Activated CD4-positive, alpha-beta memory T cell treated with anti-CD3 and anti-CD28 coated beads for 36 hours (primary cell): ENCODE data around the gene WNT1. TPM values are rescaled to one million over a fixed set of nuclear protein-coding genes. Genes with fewer than 3 reads are reported as not detected.

Source experiments
- CTCF ChIA-PET: fragments of 350-600 bp; sonication (Branson Sonifier 250); formaldehyde crosslinking; loops from one replicate; lab custom pipeline; 2021; ENCODE audit warnings: antibody characterized with exemption, inconsistent platforms; lab: Charles Lee
- POLR2A ChIA-PET: fragments of 350-600 bp; sonication (Branson Sonifier 250); formaldehyde crosslinking; loops from one replicate; lab custom pipeline; 2021; ENCODE audit warnings: antibody characterized with exemption; lab: Charles Lee
- DNase-seq: peaks from one replicate; pipeline ENCODE4 v3.0.0-alpha.2; 2020
- H3K27ac Mint-ChIP-seq: one replicate; pipeline ENCODE4 v1.8.0; 2021; ENCODE audit warnings: mixed read lengths
- H3K27me3 Mint-ChIP-seq: one replicate; pipeline ENCODE4 v1.8.0; 2021; ENCODE audit warnings: mixed read lengths
- H3K36me3 Mint-ChIP-seq: one replicate; pipeline ENCODE4 v1.8.0; 2021; ENCODE audit warnings: mixed read lengths
- H3K4me1 Mint-ChIP-seq: one replicate; pipeline ENCODE4 v1.8.0; 2021; ENCODE audit warnings: low read depth, mixed read lengths
- H3K4me3 Mint-ChIP-seq: one replicate; pipeline ENCODE4 v1.8.0; 2021; ENCODE audit warnings: mild to moderate bottlenecking, mixed read lengths
- H3K9me3 Mint-ChIP-seq: one replicate; pipeline ENCODE4 v1.8.0; 2021; ENCODE audit warnings: mixed read lengths
- intact Hi-C: fragments of 100-400 bp; cut with micrococcal nuclease; formaldehyde crosslinking; loops from one replicate; pipeline ENCODE4 v1.15.1; 2023
- total RNA-seq, 2 experiments: library from RNA; stranded (reverse); gene quantifications; one replicate each; pipeline ENCODE4 v1.2.3, GENCODE V29; 2021

WNT1 gene
- total RNA-seq, 2 experiments from 2014 or later, result not detected

- DNase-seq, result no peak
- Mint-ChIP-seq H3K27ac (no peak overlapping the region), H3K27me3 (peaks cover 52% of the 10 kb centered on the region), H3K36me3 (no peaks in the 10 kb centered on the region), H3K4me3 (no peak overlapping the region), H3K4me1 (peaks cover 49% of the 10 kb centered on the region), H3K9me3 (no peaks in the 10 kb centered on the region)
- ChIA-PET POLR2A (no interaction called here), CTCF (interaction anchor here (1.0 to 15.5 kb wide), 5 partner anchors 9 to 120 kb away, joined by 3 to 202 read pairs (median 5); partner anchors contain the start of genes DDX23 and WNT1)
- intact Hi-C loops, result no loop called here
Measured at GRCh38 chr12:48972952-48973483, 5.1 kb upstream of the WNT1 start.

- no peak overlapping the region for H3K4me3 Mint-ChIP-seq
- DNase-seq, result no peak
- no peak overlapping the region for H3K27ac Mint-ChIP-seq
- ChIA-PET POLR2A (no interaction called here), CTCF (interaction anchor here (0.6 to 15.5 kb wide), 7 partner anchors 9 to 121 kb away, joined by 3 to 202 read pairs (median 5); partner anchors contain the start of genes ARF3, DDX23 and WNT1)
- H3K9me3 Mint-ChIP-seq, result no peaks in the 10 kb centered on the region
- intact Hi-C loops, result no loop called here
- H3K27me3 Mint-ChIP-seq, result peaks cover 52% of the 10 kb centered on the region
- no peaks in the 10 kb centered on the region for H3K36me3 Mint-ChIP-seq
- H3K4me1 Mint-ChIP-seq, result peaks cover 52% of the 10 kb centered on the region
Measured at GRCh38 chr12:48973531-48973930, 4.6 kb upstream of the WNT1 start.

DNA sequence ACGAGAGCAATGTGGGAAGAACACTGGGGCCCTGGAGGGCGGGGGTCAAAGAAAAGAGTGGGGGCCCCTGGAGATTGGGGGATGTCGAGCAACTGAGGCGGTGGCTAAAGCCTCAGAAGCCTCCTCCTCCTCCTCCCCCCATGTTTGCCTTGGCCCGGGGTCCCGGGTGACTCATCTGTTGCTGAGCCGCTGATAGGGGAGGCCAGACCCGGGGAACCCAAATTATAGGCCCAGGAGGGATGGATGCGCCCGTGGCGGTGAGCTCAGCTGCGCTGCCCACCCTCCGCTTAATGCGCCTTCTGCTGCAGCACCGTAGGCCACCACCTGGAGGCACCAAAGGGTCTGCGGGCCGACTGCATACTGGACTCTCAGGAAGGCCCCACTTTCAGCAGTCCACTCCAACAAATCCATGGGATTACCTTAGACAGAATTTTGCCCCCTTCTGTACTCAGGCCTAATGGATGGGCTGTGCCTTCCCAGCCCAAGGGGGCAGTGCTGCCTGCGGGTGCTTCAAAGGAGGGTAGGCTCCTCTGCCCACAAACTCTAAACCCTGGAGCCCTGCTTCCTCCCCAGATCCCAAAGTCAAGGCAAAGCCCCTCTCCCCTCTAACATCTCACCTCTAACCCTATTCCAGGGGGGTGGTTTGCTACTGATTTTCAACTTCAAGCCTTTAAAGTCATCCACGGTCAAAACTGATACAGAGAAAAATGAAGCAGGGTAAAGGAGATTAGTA lies 4.0 kb upstream of the WNT1 start:
- CTCF ChIA-PET, result interaction anchor here (0.6 to 15.5 kb wide), 8 partner anchors 8 to 121 kb away, joined by 3 to 202 read pairs (median 4); partner anchors contain the start of genes ARF3, DDX23 and WNT1
- intact Hi-C loops, result no loop called here
- peaks cover 57% of the 10 kb centered on the region for H3K27me3 Mint-ChIP-seq
- no peak overlapping the region for H3K4me3 Mint-ChIP-seq
- peaks cover 54% of the 10 kb centered on the region for H3K4me1 Mint-ChIP-seq
- H3K27ac Mint-ChIP-seq, result no peak overlapping the region
- H3K9me3 Mint-ChIP-seq, result no peaks in the 10 kb centered on the region
- DNase-seq, result peak; percentile 57
- POLR2A ChIA-PET, result no interaction called here
- H3K36me3 Mint-ChIP-seq, result no peaks in the 10 kb centered on the region

DNA sequence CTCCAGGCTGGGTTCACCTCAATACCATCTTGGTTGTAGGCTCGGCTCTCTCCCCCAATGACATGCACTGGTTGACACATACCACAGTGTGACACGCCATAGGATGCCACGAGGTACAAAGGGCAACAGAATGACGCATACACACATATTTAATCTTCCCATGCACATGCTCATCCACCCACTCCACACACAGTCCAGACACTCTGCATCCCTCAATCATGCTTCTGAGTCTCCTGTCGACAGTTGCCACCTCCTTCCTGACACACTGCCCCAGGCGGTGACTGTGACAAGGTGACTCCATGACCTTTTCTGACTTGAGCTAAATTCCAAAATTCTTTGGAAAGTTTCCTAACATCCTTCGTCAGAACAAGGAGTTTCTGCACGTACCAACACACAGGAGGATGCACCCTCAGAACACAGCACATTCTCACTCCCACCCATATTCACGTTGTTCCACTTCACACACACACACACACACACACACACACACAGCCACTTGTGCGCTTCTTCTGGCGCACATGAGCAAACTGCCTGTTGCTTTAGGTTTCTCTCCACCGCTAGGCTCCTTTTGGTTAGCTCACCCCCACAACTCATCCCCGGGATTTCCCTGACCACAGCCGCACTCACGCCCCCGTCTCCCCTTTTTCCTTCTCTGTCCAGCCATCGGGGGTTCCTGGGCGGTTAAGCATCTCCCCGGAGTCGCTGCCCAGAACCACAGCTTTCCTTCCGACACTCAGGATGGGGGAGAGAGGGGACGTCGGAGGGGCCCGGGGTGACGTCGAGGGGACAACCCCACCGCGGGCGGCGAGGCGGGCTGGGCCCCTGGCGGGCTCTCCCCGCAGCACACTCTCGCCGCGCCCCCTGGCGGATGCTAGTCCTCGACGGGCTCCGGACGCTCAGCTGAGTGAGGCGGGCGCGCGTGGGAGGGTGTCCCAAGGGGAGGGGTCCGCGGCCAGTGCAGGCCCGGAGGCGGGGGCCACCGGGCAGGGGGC lies 536 bp upstream of the WNT1 start:
- H3K36me3 Mint-ChIP-seq, result no peaks in the 10 kb centered on the region
- peak overlapping the region; percentile 59 for H3K4me3 Mint-ChIP-seq
- no peaks in the 10 kb centered on the region for H3K9me3 Mint-ChIP-seq
- POLR2A ChIA-PET, result interaction anchor here (0.7 to 1.3 kb wide), 7 partner anchors 11 to 288 kb away, joined by 3 to 7 read pairs (median 3); partner anchors contain the start of genes ARF3 and DDX23
- CTCF ChIA-PET, result interaction anchor here (0.6 to 13.5 kb wide), 33 partner anchors 10 to 289 kb away, joined by 3 to 202 read pairs (median 4); partner anchors contain the start of genes ARF3, DDN, DDX23 and PRKAG1
- intact Hi-C loops, result loop anchor here (1.0 to 5.0 kb wide), 4 partner anchors 20 to 125 kb away; partner anchors contain the start of genes ARF3, DDX23 and FKBP11
- peaks cover 63% of the 10 kb centered on the region for H3K27me3 Mint-ChIP-seq
- H3K4me1 Mint-ChIP-seq, result peaks cover 55% of the 10 kb centered on the region
- H3K27ac Mint-ChIP-seq, result peak overlapping the region; percentile 70
- DNase-seq, result peak; percentile 87

- ChIA-PET CTCF (interaction anchor here (1.0 to 13.5 kb wide), 19 partner anchors 9 to 226 kb away, joined by 3 to 202 read pairs (median 5); partner anchors contain the start of genes ARF3, DDN, DDX23 and FKBP11), POLR2A (interaction anchor here (1.0 to 1.3 kb wide), 4 partner anchors 9 to 287 kb away, joined by 3 to 4 read pairs (median 3); partner anchors contain the start of gene ARF3)
- no peaks in the 10 kb centered on the region for H3K36me3 Mint-ChIP-seq
- peaks cover 52% of the 10 kb centered on the region for H3K27me3 Mint-ChIP-seq
- no peak overlapping the region for H3K27ac Mint-ChIP-seq
- peaks cover 52% of the 10 kb centered on the region for H3K4me1 Mint-ChIP-seq
- H3K9me3 Mint-ChIP-seq, result no peaks in the 10 kb centered on the region
- intact Hi-C loops, result loop anchor here (5.0 kb wide), 1 partner anchor 77 kb away; a partner anchor contains a TSS
- DNase-seq, result no peak
- peak overlapping the region; percentile 54 for H3K4me3 Mint-ChIP-seq
Measured at GRCh38 chr12:48978741-48979601, 849 bp downstream of the WNT1 start.

- Mint-ChIP-seq H3K27me3 (peaks cover 47% of the 10 kb centered on the region), H3K4me1 (peaks cover 52% of the 10 kb centered on the region), H3K36me3 (no peaks in the 10 kb centered on the region), H3K9me3 (no peaks in the 10 kb centered on the region), H3K27ac (no peak overlapping the region), H3K4me3 (peak overlapping the region; percentile 48)
- POLR2A ChIA-PET, result interaction anchor here (1.0 to 1.3 kb wide), 2 partner anchors 10 to 22 kb away, joined by 3 to 4 read pairs; partner anchors contain the start of gene ARF3
- intact Hi-C loops, result loop anchor here (1.0 to 5.0 kb wide), 4 partner anchors 17 to 113 kb away; partner anchors contain the start of genes DHH and PRKAG1
- CTCF ChIA-PET, result interaction anchor here (0.7 to 13.5 kb wide), 14 partner anchors 8 to 210 kb away, joined by 3 to 202 read pairs (median 5); partner anchors contain the start of genes ARF3, DDN, DDX23 and FKBP11
- DNase-seq, result peak; percentile 45
Measured at GRCh38 chr12:48979602-48980388, 1.7 kb downstream of the WNT1 start.

GRCh38 chr12:48980389-48980952 lies 2.3 kb downstream of the WNT1 start:
- peaks cover 52% of the 10 kb centered on the region for H3K4me1 Mint-ChIP-seq
- CTCF ChIA-PET, result interaction anchor here (0.7 to 13.5 kb wide), 12 partner anchors 7 to 210 kb away, joined by 3 to 202 read pairs (median 5); partner anchors contain the start of genes ARF3, DDN, DDX23 and FKBP11
- H3K36me3 Mint-ChIP-seq, result no peaks in the 10 kb centered on the region
- peaks cover 45% of the 10 kb centered on the region for H3K27me3 Mint-ChIP-seq
- intact Hi-C loops, result loop anchor here (1.0 to 5.0 kb wide), 3 partner anchors 16 to 112 kb away; partner anchors contain the start of genes DHH and PRKAG1
- H3K4me3 Mint-ChIP-seq, result peak overlapping the region; percentile 48
- H3K9me3 Mint-ChIP-seq, result no peaks in the 10 kb centered on the region
- no peak overlapping the region for H3K27ac Mint-ChIP-seq
- POLR2A ChIA-PET, result interaction anchor here (0.6 to 1.3 kb wide), 3 partner anchors 11 to 1167 kb away, joined by 3 to 7 read pairs (median 4); partner anchors contain the start of gene ARF3
- peak; percentile 57 for DNase-seq

DNA sequence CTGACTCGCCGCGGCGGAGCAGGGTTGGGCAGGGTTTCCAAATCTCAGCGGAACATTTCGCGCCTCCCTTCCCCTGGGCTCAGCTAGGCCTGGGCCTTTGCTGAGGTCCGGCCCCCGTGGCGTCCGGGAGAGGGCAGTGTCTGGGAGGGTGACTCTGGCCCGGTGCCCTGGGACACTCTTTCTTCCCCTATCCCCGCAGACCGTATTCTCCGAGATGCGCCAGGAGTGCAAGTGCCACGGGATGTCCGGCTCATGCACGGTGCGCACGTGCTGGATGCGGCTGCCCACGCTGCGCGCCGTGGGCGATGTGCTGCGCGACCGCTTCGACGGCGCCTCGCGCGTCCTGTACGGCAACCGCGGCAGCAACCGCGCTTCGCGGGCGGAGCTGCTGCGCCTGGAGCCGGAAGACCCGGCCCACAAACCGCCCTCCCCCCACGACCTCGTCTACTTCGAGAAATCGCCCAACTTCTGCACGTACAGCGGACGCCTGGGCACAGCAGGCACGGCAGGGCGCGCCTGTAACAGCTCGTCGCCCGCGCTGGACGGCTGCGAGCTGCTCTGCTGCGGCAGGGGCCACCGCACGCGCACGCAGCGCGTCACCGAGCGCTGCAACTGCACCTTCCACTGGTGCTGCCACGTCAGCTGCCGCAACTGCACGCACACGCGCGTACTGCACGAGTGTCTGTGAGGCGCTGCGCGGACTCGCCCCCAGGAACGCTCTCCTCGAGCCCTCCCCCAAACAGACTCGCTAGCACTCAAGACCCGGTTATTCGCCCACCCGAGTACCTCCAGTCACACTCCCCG lies 3.0 kb downstream of the WNT1 start:
- intact Hi-C loops, result loop anchor here (1.0 to 5.0 kb wide), 4 partner anchors 15 to 128 kb away; partner anchors contain the start of genes DHH and PRKAG1
- Mint-ChIP-seq H3K27ac (peak overlapping the region; percentile 19), H3K4me3 (peak overlapping the region; percentile 44), H3K9me3 (no peaks in the 10 kb centered on the region), H3K4me1 (peaks cover 52% of the 10 kb centered on the region), H3K36me3 (no peaks in the 10 kb centered on the region), H3K27me3 (peaks cover 48% of the 10 kb centered on the region)
- ChIA-PET CTCF (interaction anchor here (3.6 to 13.5 kb wide), 3 partner anchors 14 to 23 kb away, joined by 12 to 202 read pairs (median 168); partner anchors contain the start of genes ARF3, DDN and WNT10B), POLR2A (interaction anchor here (0.6 kb wide), 1 partner anchor 1166 kb away, joined by 7 read pairs; no protein-coding TSS in a partner anchor)
- peak; percentile 52 for DNase-seq
